ENCODE results near the gene PDE6A. TPM values are rescaled to one million over a fixed set of nuclear protein-coding genes. Genes with fewer than 3 reads are reported as not detected.

PDE6A gene
- total RNA-seq, 4 donors from 2014 or later: 0.04 to 3.8 (median 2.2) TPM

DNA sequence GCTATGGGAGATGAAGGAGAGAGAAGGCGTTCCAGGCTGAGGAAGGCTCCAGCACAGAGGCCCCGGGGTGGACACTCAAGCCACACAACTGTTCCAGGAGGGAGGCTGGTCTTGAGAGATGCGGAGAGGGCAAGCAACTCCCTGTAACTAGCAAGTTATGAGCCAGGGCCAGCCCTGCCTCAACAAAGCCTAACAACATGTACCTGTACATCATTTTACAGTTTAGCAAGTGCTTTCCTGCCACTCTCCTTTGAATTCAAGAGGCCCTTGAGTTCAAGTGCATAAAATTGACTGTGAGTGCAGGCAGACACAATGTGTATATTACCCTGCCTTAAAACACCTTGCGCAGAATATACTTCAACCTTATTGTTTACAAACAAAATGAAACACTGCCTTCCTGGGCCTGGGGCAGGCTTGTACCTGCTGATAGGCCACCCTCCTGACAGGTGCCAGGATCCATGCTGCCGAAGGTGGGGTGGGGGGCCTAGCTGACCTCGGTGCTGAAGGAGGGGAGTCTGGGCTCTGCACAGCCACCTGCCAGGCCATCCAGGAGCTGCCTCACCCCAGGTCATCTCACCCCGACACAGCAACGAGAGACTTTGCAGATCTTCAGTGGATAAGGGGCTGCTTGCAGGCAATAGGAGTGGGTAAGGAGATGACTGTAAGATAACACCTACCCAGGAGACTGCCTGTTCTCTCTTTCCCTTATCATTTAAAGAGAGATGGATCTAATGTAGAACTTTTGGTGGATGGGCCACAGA, 134.5 kb downstream of the PDE6A start:
- peaks cover 5 to 47% (median 24%) of the 10 kb centered on the region in 3 donors for H3K4me1 ChIP-seq
- no peaks in the 10 kb centered on the region for H3K27me3 ChIP-seq
- intact Hi-C loops (cut with DNase I): no loop called here
- no peak overlapping the region for H3K4me3 ChIP-seq
- no peak overlapping the region for H3K27ac ChIP-seq
- TF ChIP-seq POLR2A (IDR thresholded peaks at IDR 0.05): no peak
- TF ChIP-seq, protein P1, sequence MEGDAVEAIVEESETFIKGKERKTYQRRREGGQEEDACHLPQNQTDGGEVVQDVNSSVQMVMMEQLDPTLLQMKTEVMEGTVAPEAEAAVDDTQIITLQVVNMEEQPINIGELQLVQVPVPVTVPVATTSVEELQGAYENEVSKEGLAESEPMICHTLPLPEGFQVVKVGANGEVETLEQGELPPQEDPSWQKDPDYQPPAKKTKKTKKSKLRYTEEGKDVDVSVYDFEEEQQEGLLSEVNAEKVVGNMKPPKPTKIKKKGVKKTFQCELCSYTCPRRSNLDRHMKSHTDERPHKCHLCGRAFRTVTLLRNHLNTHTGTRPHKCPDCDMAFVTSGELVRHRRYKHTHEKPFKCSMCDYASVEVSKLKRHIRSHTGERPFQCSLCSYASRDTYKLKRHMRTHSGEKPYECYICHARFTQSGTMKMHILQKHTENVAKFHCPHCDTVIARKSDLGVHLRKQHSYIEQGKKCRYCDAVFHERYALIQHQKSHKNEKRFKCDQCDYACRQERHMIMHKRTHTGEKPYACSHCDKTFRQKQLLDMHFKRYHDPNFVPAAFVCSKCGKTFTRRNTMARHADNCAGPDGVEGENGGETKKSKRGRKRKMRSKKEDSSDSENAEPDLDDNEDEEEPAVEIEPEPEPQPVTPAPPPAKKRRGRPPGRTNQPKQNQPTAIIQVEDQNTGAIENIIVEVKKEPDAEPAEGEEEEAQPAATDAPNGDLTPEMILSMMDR (IDR thresholded peaks at IDR 0.05): no peak
- no peak for DNase-seq
- peaks cover 0 to 9% (median 0%) of the 10 kb centered on the region in 3 donors for H3K36me3 ChIP-seq
- no peaks in the 10 kb centered on the region for H3K9me3 ChIP-seq
- 87 to 95% methylated on average over 6 of the region's 8 CpGs for WGBS, 2 donors

- H3K4me3 ChIP-seq: no peak overlapping the region
- intact Hi-C loops (cut with DNase I): no loop called here
- WGBS, 2 donors: 80% methylated on average over 4 to 5 of the region's 5 CpGs
Observed at GRCh38 chr5:149808264-149808982, 136.2 kb downstream of the PDE6A start.

More at GRCh38 chr5:149808264-149808982, 136.2 kb downstream of the PDE6A start:
- peaks cover 14 to 64% (median 41%) of the 10 kb centered on the region in 3 donors for H3K4me1 ChIP-seq
- H3K9me3 ChIP-seq: no peaks in the 10 kb centered on the region
- peaks cover 0 to 5% (median 0%) of the 10 kb centered on the region in 3 donors for H3K36me3 ChIP-seq
- TF ChIP-seq POLR2A (IDR thresholded peaks at IDR 0.05): no peak
- TF ChIP-seq, protein P1 (IDR thresholded peaks at IDR 0.05): no peak
- no peaks in the 10 kb centered on the region for H3K27me3 ChIP-seq
- peak overlapping the region in 2 of 4 donors; percentile 9 to 16 for H3K27ac ChIP-seq
- DNase-seq: no peak

Small RNA genes within 50 kb of the gene (small RNA-seq; reads per million reads assigned to genes)
- 0 reads per million in 4 donors for gene RF00019

Other genes with a start within 250 kb of the PDE6A start
- 10 to 100 TPM in 2 of 4 donors, 1 to 10 TPM in 2; 8.9 to 15.4 (median 11.9) TPM for gene PPARGC1B, start 214.5 kb downstream of the PDE6A start, total RNA-seq
- gene SLC26A2, start 16.0 kb upstream of the PDE6A start, total RNA-seq: 10 to 100 TPM in 3 of 4 donors, 1 to 10 TPM in 1; 6.3 to 46.3 (median 29.6) TPM
- gene TIGD6, start 55.9 kb upstream of the PDE6A start, total RNA-seq: 1 to 10 TPM; 1.1 to 4.0 (median 1.4) TPM
- 10 to 100 TPM; 12.4 to 26.3 (median 20.5) TPM for gene HMGXB3, start 55.9 kb upstream of the PDE6A start, total RNA-seq
- 10 to 100 TPM in 2 of 4 donors, 1 to 10 TPM in 2; 4.3 to 38.7 (median 15.1) TPM for gene CSF1R, start 141.8 kb upstream of the PDE6A start, total RNA-seq
- gene PDGFRB, start 211.1 kb upstream of the PDE6A start, total RNA-seq: 10 to 100 TPM in 3 of 4 donors, 1 to 10 TPM in 1; 5.6 to 51.7 (median 31.0) TPM
- gene CDX1, start 222.0 kb upstream of the PDE6A start, total RNA-seq: not detected
- gene SLC6A7, start 245.3 kb upstream of the PDE6A start, total RNA-seq: not detected